ENCODE results near the gene XPO6. TPM values are rescaled to one million over a fixed set of nuclear protein-coding genes. Genes with fewer than 3 reads are reported as not detected.

XPO6 gene
- total and polyA plus RNA-seq, 4 donors, result 27.5 to 50.0 (median 36.0) TPM

DNA sequence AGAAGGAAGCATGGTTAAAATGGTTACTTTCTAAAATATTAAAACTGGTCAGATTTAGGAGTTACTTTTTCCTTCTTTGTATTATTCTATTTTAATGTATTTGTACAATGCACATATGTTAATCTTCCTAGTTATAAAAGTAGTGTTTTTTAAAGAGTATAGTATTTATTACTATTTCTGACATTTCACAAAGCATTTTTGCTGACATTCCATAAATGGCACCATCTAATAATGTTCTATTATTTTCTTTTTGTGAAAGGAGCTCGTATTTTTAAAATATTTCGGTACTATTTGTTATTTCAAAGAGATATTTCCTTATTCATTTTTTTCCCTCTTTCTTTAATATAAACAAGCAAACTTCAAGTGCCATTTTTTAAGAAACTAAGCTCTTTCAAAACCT is 100.8 kb downstream of the XPO6 start (continued):
- TF ChIP-seq, protein P1, sequence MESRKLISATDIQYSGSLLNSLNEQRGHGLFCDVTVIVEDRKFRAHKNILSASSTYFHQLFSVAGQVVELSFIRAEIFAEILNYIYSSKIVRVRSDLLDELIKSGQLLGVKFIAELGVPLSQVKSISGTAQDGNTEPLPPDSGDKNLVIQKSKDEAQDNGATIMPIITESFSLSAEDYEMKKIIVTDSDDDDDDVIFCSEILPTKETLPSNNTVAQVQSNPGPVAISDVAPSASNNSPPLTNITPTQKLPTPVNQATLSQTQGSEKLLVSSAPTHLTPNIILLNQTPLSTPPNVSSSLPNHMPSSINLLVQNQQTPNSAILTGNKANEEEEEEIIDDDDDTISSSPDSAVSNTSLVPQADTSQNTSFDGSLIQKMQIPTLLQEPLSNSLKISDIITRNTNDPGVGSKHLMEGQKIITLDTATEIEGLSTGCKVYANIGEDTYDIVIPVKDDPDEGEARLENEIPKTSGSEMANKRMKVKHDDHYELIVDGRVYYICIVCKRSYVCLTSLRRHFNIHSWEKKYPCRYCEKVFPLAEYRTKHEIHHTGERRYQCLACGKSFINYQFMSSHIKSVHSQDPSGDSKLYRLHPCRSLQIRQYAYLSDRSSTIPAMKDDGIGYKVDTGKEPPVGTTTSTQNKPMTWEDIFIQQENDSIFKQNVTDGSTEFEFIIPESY (IDR thresholded peaks at IDR 0.05), result no peak
- TF ChIP-seq, protein P2, sequence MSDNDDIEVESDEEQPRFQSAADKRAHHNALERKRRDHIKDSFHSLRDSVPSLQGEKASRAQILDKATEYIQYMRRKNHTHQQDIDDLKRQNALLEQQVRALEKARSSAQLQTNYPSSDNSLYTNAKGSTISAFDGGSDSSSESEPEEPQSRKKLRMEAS (IDR thresholded peaks at IDR 0.05), result no peak
- TF ChIP-seq, protein P3, sequence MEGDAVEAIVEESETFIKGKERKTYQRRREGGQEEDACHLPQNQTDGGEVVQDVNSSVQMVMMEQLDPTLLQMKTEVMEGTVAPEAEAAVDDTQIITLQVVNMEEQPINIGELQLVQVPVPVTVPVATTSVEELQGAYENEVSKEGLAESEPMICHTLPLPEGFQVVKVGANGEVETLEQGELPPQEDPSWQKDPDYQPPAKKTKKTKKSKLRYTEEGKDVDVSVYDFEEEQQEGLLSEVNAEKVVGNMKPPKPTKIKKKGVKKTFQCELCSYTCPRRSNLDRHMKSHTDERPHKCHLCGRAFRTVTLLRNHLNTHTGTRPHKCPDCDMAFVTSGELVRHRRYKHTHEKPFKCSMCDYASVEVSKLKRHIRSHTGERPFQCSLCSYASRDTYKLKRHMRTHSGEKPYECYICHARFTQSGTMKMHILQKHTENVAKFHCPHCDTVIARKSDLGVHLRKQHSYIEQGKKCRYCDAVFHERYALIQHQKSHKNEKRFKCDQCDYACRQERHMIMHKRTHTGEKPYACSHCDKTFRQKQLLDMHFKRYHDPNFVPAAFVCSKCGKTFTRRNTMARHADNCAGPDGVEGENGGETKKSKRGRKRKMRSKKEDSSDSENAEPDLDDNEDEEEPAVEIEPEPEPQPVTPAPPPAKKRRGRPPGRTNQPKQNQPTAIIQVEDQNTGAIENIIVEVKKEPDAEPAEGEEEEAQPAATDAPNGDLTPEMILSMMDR (IDR thresholded peaks at IDR 0.05; ENCODE audit: low read depth, low read length, missing input control), result no peak

DNA sequence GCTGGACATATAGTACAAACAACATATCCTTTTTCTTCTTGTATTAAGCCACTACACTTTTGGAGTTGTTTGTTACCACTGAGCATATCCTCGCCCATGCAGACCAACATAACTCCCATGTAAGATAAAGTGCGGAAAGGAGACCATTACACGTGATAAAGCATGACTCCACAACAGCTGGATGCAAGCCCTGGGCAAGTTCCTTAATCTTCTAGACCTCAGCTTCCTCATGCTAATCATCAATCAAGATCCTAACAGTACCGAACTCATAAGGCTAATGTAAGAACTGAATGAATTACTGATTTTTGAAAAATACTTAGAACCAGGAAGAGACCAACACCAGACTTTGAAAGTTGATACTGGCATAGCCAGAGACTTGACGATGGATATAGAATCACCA is 101.3 kb downstream of the XPO6 start:
- Histone ChIP-seq H3K27ac (ENCODE audit: low read depth in 1 of 2, low read length in 2 of 2) (no peak overlapping the region), H3K4me3 (ENCODE audit: low read depth in 1 of 3, low read length in 3 of 3) (no peak overlapping the region), H3K4me1 (ENCODE audit: control insufficient read depth in 4 of 4, insufficient read depth in 4 of 4, low read length in 3 of 4) (peaks cover 2 to 20% (median 19%) of the 10 kb centered on the region in 4 donors), H3K9me3 (ENCODE audit: control insufficient read depth in 4 of 4, low read length in 3 of 4) (no peaks in the 10 kb centered on the region), H3K27me3 (ENCODE audit: control insufficient read depth in 4 of 4, insufficient read depth in 4 of 4, low read length in 3 of 4) (no peaks in the 10 kb centered on the region), H3K9ac (ENCODE audit: low read depth in 1 of 2, low read length in 2 of 2) (no peak overlapping the region), H3K36me3 (ENCODE audit: control insufficient read depth in 4 of 4, insufficient read depth in 3 of 4, low read depth in 1 of 4, low read length in 3 of 4) (peaks cover 2 to 47% (median 31%) of the 10 kb centered on the region in 4 donors)
- no peak for TF ChIP-seq FOXA1 (IDR thresholded peaks at IDR 0.05)
- TF ChIP-seq JUND (IDR thresholded peaks at IDR 0.05), result no peak
- no peak for TF ChIP-seq FOXA2 (IDR thresholded peaks at IDR 0.05)
- TF ChIP-seq TAF1 (conservative IDR thresholded peaks at IDR 0.05), result no peak
- TF ChIP-seq YY1 (IDR thresholded peaks at IDR 0.05), result no peak
- no peak for TF ChIP-seq RXRA (IDR thresholded peaks at IDR 0.05)
- TF ChIP-seq HNF4A (conservative IDR thresholded peaks at IDR 0.05), result no peak
- TF ChIP-seq NR2F2 (IDR thresholded peaks at IDR 0.05), result no peak
- TF ChIP-seq RAD21 (IDR thresholded peaks at IDR 0.05), result no peak
- no peak for TF ChIP-seq EGR1 (IDR thresholded peaks at IDR 0.05; ENCODE audit: low read depth in 2 of 2)
- TF ChIP-seq, protein P3 (IDR thresholded peaks at IDR 0.05; ENCODE audit: low read depth, low read length, missing input control), result no peak
- TF ChIP-seq, protein P1 (IDR thresholded peaks at IDR 0.05), result no peak
- TF ChIP-seq GABPA (IDR thresholded peaks at IDR 0.05 in 1 of 2, conservative IDR thresholded peaks at IDR 0.05 in 1 of 2), result no peak
- TF ChIP-seq HNF4G (IDR thresholded peaks at IDR 0.05), result no peak
- TF ChIP-seq SP1 (IDR thresholded peaks at IDR 0.05), result no peak
- TF ChIP-seq, protein P4, sequence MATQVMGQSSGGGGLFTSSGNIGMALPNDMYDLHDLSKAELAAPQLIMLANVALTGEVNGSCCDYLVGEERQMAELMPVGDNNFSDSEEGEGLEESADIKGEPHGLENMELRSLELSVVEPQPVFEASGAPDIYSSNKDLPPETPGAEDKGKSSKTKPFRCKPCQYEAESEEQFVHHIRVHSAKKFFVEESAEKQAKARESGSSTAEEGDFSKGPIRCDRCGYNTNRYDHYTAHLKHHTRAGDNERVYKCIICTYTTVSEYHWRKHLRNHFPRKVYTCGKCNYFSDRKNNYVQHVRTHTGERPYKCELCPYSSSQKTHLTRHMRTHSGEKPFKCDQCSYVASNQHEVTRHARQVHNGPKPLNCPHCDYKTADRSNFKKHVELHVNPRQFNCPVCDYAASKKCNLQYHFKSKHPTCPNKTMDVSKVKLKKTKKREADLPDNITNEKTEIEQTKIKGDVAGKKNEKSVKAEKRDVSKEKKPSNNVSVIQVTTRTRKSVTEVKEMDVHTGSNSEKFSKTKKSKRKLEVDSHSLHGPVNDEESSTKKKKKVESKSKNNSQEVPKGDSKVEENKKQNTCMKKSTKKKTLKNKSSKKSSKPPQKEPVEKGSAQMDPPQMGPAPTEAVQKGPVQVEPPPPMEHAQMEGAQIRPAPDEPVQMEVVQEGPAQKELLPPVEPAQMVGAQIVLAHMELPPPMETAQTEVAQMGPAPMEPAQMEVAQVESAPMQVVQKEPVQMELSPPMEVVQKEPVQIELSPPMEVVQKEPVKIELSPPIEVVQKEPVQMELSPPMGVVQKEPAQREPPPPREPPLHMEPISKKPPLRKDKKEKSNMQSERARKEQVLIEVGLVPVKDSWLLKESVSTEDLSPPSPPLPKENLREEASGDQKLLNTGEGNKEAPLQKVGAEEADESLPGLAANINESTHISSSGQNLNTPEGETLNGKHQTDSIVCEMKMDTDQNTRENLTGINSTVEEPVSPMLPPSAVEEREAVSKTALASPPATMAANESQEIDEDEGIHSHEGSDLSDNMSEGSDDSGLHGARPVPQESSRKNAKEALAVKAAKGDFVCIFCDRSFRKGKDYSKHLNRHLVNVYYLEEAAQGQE (IDR thresholded peaks at IDR 0.05), result no peak
- TF ChIP-seq, protein P2 (IDR thresholded peaks at IDR 0.05), result no peak
- TF ChIP-seq, protein P5, sequence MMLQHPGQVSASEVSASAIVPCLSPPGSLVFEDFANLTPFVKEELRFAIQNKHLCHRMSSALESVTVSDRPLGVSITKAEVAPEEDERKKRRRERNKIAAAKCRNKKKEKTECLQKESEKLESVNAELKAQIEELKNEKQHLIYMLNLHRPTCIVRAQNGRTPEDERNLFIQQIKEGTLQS (IDR thresholded peaks at IDR 0.05), result no peak
- no peak for DNase-seq (ENCODE audit: low spot score)
- WGBS, result 83% methylated on average over 5 of the region's 5 CpGs
